ENCODE measurements around the gene CNOT8. TPM values are rescaled to one million over a fixed set of nuclear protein-coding genes. Genes with fewer than 3 reads are reported as not detected.

Gene CNOT8
- total and polyA plus RNA-seq, 9 of the 15 experiments (the other 6 are each of a cell fraction or from before 2014, with no cell fraction given): 15.2 to 68.9 (median 52.1) TPM

GRCh38 chr5:154857530-154858296, 714 bp upstream of the CNOT8 start (continued):
- TF ChIP-seq SFPQ (IDR thresholded peaks at IDR 0.05; ENCODE audit: low read depth, low read length) (no peak), ZNF277 (CRISPR knock-in tag; IDR thresholded peaks at IDR 0.05; ENCODE audit: borderline replicate concordance) (no peak), HCFC1 (IDR thresholded peaks at IDR 0.05; ENCODE audit: low read depth, low read length) (no peak), RBM14 (IDR thresholded peaks at IDR 0.05; ENCODE audit: borderline replicate concordance, insufficient read depth, low read depth, low read length) (no peak), MAFG (tag; conservative IDR thresholded peaks at IDR 0.05) (no peak), PTBP1 (IDR thresholded peaks at IDR 0.05; ENCODE audit: low read depth, low read length) (no peak), ZNF217 (CRISPR knock-in tag; IDR thresholded peaks at IDR 0.05) (no peak), CAMTA2 (CRISPR knock-in tag; conservative IDR thresholded peaks at IDR 0.05) (no peak), HIVEP1 (CRISPR knock-in tag; IDR thresholded peaks at IDR 0.05) (no peak), TAF15 (IDR thresholded peaks at IDR 0.05; ENCODE audit: low read depth, low read length) (no peak), PBX2 (CRISPR knock-in tag; IDR thresholded peaks at IDR 0.05; ENCODE audit: low read depth) (no peak), PBX2 (tag; conservative IDR thresholded peaks at IDR 0.05; ENCODE audit: low read depth) (no peak), PHB2 (IDR thresholded peaks at IDR 0.05; ENCODE audit: low read depth) (no peak), BACH1 (tag; IDR thresholded peaks at IDR 0.05) (no peak), ZFX (CRISPR knock-in tag; IDR thresholded peaks at IDR 0.05) (peak; percentile 57), E2F8 (IDR thresholded peaks at IDR 0.05; ENCODE audit: low read depth, partially characterized antibody) (no peak), IRF1 (CRISPR knock-in tag; IDR thresholded peaks at IDR 0.05; ENCODE audit: borderline replicate concordance) (no peak), ZNF324 (CRISPR knock-in tag; IDR thresholded peaks at IDR 0.05) (no peak)
